Measurements from ENCODE around the gene PDSS2.

Gene PDSS2

GRCh38 chr6:107125771-107126170, 333.6 kb downstream of the PDSS2 start:
- H3K9me3 ChIP-seq (ENCODE audit: insufficient read depth, low read length) = no peaks in the 10 kb centered on the region
- no peak overlapping the region for H2AFZ ChIP-seq (ENCODE audit: low read depth, low read length)
- H3K4me1 ChIP-seq (ENCODE audit: low read length) = peaks cover 43% of the 10 kb centered on the region
- no peak overlapping the region for H3K4me2 ChIP-seq (ENCODE audit: low read length)
- H3K9ac ChIP-seq (ENCODE audit: low read length) = no peak overlapping the region
- no peak overlapping the region for H3K27ac ChIP-seq (ENCODE audit: low read length)
- no peaks in the 10 kb centered on the region for H3K79me2 ChIP-seq (ENCODE audit: low read length)
- H4K20me1 ChIP-seq (ENCODE audit: insufficient read depth, low read length) = no peaks in the 10 kb centered on the region
- H3K4me3 ChIP-seq (ENCODE audit: low read length) = no peak overlapping the region
- H3K27me3 ChIP-seq (ENCODE audit: low read depth, low read length) = no peaks in the 10 kb centered on the region
- TF ChIP-seq CTCF (IDR thresholded peaks at IDR 0.05; ENCODE audit: low read depth, low read length) (no peak), EZH2phosphoT487 (IDR thresholded peaks at IDR 0.05; ENCODE audit: low read depth) (no peak)
- no peaks in the 10 kb centered on the region for H3K36me3 ChIP-seq (replicated peaks; ENCODE audit: low read depth, low read length)

GRCh38 chr6:107124934-107125348, 334.4 kb downstream of the PDSS2 start:
- H3K4me3 ChIP-seq (ENCODE audit: low read length) = no peak overlapping the region
- no peaks in the 10 kb centered on the region for H3K27me3 ChIP-seq (ENCODE audit: low read depth, low read length)
- no peak overlapping the region for H2AFZ ChIP-seq (ENCODE audit: low read depth, low read length)
- H3K36me3 ChIP-seq (replicated peaks; ENCODE audit: low read depth, low read length) = no peaks in the 10 kb centered on the region
- H3K4me1 ChIP-seq (ENCODE audit: low read length) = peaks cover 41% of the 10 kb centered on the region
- H3K9ac ChIP-seq (ENCODE audit: low read length) = no peak overlapping the region
- H3K4me2 ChIP-seq (ENCODE audit: low read length) = peak overlapping the region; percentile 43
- H3K79me2 ChIP-seq (ENCODE audit: low read length) = no peaks in the 10 kb centered on the region
- H3K27ac ChIP-seq (ENCODE audit: low read length) = no peak overlapping the region
- TF ChIP-seq CTCF (IDR thresholded peaks at IDR 0.05; ENCODE audit: low read depth, low read length) (no peak), EZH2phosphoT487 (IDR thresholded peaks at IDR 0.05; ENCODE audit: low read depth) (no peak)
- no peaks in the 10 kb centered on the region for H3K9me3 ChIP-seq (ENCODE audit: insufficient read depth, low read length)
- H4K20me1 ChIP-seq (ENCODE audit: insufficient read depth, low read length) = no peaks in the 10 kb centered on the region

GRCh38 chr6:107123501-107123900, 335.9 kb downstream of the PDSS2 start:
- H3K9ac ChIP-seq (ENCODE audit: low read length) = no peak overlapping the region
- H3K4me2 ChIP-seq (ENCODE audit: low read length) = no peak overlapping the region
- TF ChIP-seq EZH2phosphoT487 (IDR thresholded peaks at IDR 0.05; ENCODE audit: low read depth) (no peak), CTCF (IDR thresholded peaks at IDR 0.05; ENCODE audit: low read depth, low read length) (no peak)
- no peak overlapping the region for H3K27ac ChIP-seq (ENCODE audit: low read length)
- no peaks in the 10 kb centered on the region for H3K9me3 ChIP-seq (ENCODE audit: insufficient read depth, low read length)
- no peaks in the 10 kb centered on the region for H3K79me2 ChIP-seq (ENCODE audit: low read length)
- no peaks in the 10 kb centered on the region for H3K27me3 ChIP-seq (ENCODE audit: low read depth, low read length)
- H2AFZ ChIP-seq (ENCODE audit: low read depth, low read length) = no peak overlapping the region
- H4K20me1 ChIP-seq (ENCODE audit: insufficient read depth, low read length) = no peaks in the 10 kb centered on the region
- H3K4me3 ChIP-seq (ENCODE audit: low read length) = no peak overlapping the region
- peaks cover 36% of the 10 kb centered on the region for H3K4me1 ChIP-seq (ENCODE audit: low read length)
- H3K36me3 ChIP-seq (replicated peaks; ENCODE audit: low read depth, low read length) = no peaks in the 10 kb centered on the region

GRCh38 chr6:107122748-107123147, 336.6 kb downstream of the PDSS2 start:
- Histone ChIP-seq H3K27me3 (ENCODE audit: low read depth, low read length) (no peaks in the 10 kb centered on the region), H3K4me1 (ENCODE audit: low read length) (peaks cover 37% of the 10 kb centered on the region), H3K79me2 (ENCODE audit: low read length) (no peaks in the 10 kb centered on the region), H3K9ac (ENCODE audit: low read length) (0 out of 2 replicates have a peak overlapping the region, but pooled peaks have one; percentile 12), H3K4me3 (ENCODE audit: low read length) (no peak overlapping the region), H4K20me1 (ENCODE audit: insufficient read depth, low read length) (no peaks in the 10 kb centered on the region), H3K9me3 (ENCODE audit: insufficient read depth, low read length) (no peaks in the 10 kb centered on the region), H3K36me3 (replicated peaks; ENCODE audit: low read depth, low read length) (no peaks in the 10 kb centered on the region), H3K27ac (ENCODE audit: low read length) (no peak overlapping the region), H2AFZ (ENCODE audit: low read depth, low read length) (no peak overlapping the region), H3K4me2 (ENCODE audit: low read length) (peak overlapping the region; percentile 20)
- TF ChIP-seq EZH2phosphoT487 (IDR thresholded peaks at IDR 0.05; ENCODE audit: low read depth) (no peak), CTCF (IDR thresholded peaks at IDR 0.05; ENCODE audit: low read depth, low read length) (no peak)
